Measurements from ENCODE around the gene GPR162.

Gene GPR162

GRCh38 chr12:6836851-6837250 is 15.2 kb downstream of the GPR162 start:
- intact Hi-C loops (cut with DNase I; ENCODE audit: low total_unique reads), result no loop called here
- no peak for TF ChIP-seq CTCF (IDR thresholded peaks at IDR 0.05)
- H3K36me3 ChIP-seq, result peaks cover 20 to 76% (median 42%) of the 10 kb centered on the region in 3 donors
- no peak overlapping the region for H3K27ac ChIP-seq
- no peaks in the 10 kb centered on the region for H3K27me3 ChIP-seq
- no peaks in the 10 kb centered on the region for H3K4me1 ChIP-seq
- H3K9me3 ChIP-seq, result no peaks in the 10 kb centered on the region
- H3K4me3 ChIP-seq, result no peak overlapping the region
- DNase-seq, result no peak

DNA sequence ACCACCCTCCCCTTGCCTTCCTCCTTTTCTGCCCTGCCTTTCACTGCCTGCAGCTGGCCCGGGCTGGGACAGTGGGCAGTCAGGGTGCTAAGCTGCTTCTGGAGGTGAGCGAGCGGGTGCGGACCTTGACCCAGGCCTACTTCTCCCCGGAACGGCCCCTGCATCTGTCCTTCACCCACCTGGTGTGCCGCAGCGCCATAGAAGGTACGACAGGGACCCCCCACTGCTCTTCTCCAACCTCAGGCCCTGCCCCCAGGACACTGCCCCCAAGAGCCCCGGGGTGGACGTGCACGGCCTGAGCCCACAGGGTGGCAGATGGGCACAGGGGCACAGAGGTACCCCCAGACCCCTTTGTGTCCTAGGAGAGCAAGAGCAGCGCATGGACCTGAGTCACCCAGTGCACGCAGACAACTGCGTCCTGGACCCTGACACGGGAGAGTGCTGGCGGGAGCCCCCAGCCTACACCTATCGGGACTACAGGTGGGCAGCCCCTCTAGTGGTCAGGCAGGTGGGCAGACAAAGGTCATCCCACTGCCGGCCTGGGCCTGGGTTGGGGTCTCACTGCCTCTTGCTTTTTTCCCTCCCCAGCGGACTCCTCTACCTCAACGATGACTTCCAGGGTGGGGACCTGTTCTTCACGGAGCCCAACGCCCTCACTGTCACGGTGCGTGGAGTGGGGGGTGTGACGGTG is 15.9 kb downstream of the GPR162 start:
- intact Hi-C loops (cut with DNase I; ENCODE audit: low total_unique reads), result no loop called here
- no peak for TF ChIP-seq CTCF (IDR thresholded peaks at IDR 0.05)
- no peak overlapping the region for H3K27ac ChIP-seq
- peaks cover 20 to 76% (median 42%) of the 10 kb centered on the region in 3 donors for H3K36me3 ChIP-seq
- DNase-seq, result no peak
- no peak overlapping the region for H3K4me3 ChIP-seq
- no peaks in the 10 kb centered on the region for H3K27me3 ChIP-seq
- H3K9me3 ChIP-seq, result no peaks in the 10 kb centered on the region
- H3K4me1 ChIP-seq, result no peaks in the 10 kb centered on the region

- intact Hi-C loops (cut with DNase I; ENCODE audit: low total_unique reads), result no loop called here
- no peak for TF ChIP-seq CTCF (IDR thresholded peaks at IDR 0.05)
- DNase-seq, result no peak
These were observed 17.2 kb downstream of the GPR162 start for GRCh38 chr12:6838854-6839253.

GRCh38 chr12:6839482-6840201 is 18.0 kb downstream of the GPR162 start:
- Histone ChIP-seq H3K4me3 (no peak overlapping the region), H3K4me1 (no peaks in the 10 kb centered on the region), H3K9me3 (no peaks in the 10 kb centered on the region), H3K27ac (no peak overlapping the region), H3K27me3 (no peaks in the 10 kb centered on the region), H3K36me3 (peaks cover 20 to 74% (median 44%) of the 10 kb centered on the region in 3 donors)
- intact Hi-C loops (cut with DNase I; ENCODE audit: low total_unique reads), result no loop called here
- DNase-seq, result no peak
- no peak for TF ChIP-seq CTCF (IDR thresholded peaks at IDR 0.05)

More at GRCh38 chr12:6838854-6839253, 17.2 kb downstream of the GPR162 start:
- Histone ChIP-seq H3K4me1 (no peaks in the 10 kb centered on the region), H3K9me3 (no peaks in the 10 kb centered on the region), H3K36me3 (peaks cover 20 to 74% (median 43%) of the 10 kb centered on the region in 3 donors), H3K4me3 (no peak overlapping the region), H3K27ac (no peak overlapping the region), H3K27me3 (no peaks in the 10 kb centered on the region)

- intact Hi-C loops (cut with DNase I; ENCODE audit: low total_unique reads), result no loop called here
- Histone ChIP-seq H3K9me3 (no peaks in the 10 kb centered on the region), H3K27me3 (no peaks in the 10 kb centered on the region), H3K27ac (no peak overlapping the region), H3K4me3 (no peak overlapping the region), H3K4me1 (no peaks in the 10 kb centered on the region), H3K36me3 (peaks cover 24 to 79% (median 49%) of the 10 kb centered on the region in 3 donors)
- DNase-seq, result no peak
- no peak for TF ChIP-seq CTCF (IDR thresholded peaks at IDR 0.05)
These were observed 18.7 kb downstream of the GPR162 start for GRCh38 chr12:6840330-6840729.
